ENCODE data around the gene PCBP3.

DNA sequence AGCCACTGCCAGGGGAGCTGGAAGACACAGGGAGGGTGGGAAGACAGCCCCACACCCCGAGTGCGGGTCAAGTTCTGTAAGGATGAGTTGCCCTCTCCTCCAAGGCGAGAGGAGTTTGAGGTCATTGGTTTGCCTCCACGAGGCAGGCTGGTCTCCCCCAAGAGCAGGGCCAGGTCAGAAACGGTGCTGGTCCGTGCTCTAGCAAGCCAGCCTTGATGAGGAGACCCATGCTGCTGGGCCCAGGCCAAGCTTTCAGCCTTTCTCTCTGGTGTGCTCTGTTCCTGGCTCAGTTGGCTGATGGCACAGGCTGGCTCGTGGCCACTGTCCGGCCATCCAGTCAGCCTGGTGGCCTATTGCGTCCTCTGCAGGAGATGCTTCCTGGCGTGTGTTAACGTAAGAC lies 12.0 kb upstream of the PCBP3 start:
- TF ChIP-seq, protein P1, sequence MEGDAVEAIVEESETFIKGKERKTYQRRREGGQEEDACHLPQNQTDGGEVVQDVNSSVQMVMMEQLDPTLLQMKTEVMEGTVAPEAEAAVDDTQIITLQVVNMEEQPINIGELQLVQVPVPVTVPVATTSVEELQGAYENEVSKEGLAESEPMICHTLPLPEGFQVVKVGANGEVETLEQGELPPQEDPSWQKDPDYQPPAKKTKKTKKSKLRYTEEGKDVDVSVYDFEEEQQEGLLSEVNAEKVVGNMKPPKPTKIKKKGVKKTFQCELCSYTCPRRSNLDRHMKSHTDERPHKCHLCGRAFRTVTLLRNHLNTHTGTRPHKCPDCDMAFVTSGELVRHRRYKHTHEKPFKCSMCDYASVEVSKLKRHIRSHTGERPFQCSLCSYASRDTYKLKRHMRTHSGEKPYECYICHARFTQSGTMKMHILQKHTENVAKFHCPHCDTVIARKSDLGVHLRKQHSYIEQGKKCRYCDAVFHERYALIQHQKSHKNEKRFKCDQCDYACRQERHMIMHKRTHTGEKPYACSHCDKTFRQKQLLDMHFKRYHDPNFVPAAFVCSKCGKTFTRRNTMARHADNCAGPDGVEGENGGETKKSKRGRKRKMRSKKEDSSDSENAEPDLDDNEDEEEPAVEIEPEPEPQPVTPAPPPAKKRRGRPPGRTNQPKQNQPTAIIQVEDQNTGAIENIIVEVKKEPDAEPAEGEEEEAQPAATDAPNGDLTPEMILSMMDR (IDR thresholded peaks at IDR 0.05; ENCODE audit: extremely low read depth in 1 of 2, insufficient read depth in 1 of 2, low read depth in 1 of 2, low read length in 2 of 2) = no peak
- TF ChIP-seq POLR2A (IDR thresholded peaks at IDR 0.05; ENCODE audit: low read depth, low read length) = no peak
- TF ChIP-seq FOS (IDR thresholded peaks at IDR 0.05; ENCODE audit: borderline replicate concordance, insufficient read depth, low read length) = no peak
- no peak for TF ChIP-seq EZH2 (IDR thresholded peaks at IDR 0.05; ENCODE audit: borderline replicate concordance, low read depth, low read length, severe bottlenecking)
- no peak for TF ChIP-seq POLR2AphosphoS5 (IDR thresholded peaks at IDR 0.05; ENCODE audit: insufficient read depth, low read depth, low read length)

All from endothelial cell of umbilical vein (primary cell).